ENCODE measurements around the gene TP53INP2.
A peak's percentile ranks its signal among the peaks of the same experiment; 100 is the strongest.
"Not testable (repeated sequence)": the region's sequence is repeated elsewhere in the genome, so short reads cannot be mapped to it uniquely, and the experiment has no call there.

The TP53INP2 gene

DNA sequence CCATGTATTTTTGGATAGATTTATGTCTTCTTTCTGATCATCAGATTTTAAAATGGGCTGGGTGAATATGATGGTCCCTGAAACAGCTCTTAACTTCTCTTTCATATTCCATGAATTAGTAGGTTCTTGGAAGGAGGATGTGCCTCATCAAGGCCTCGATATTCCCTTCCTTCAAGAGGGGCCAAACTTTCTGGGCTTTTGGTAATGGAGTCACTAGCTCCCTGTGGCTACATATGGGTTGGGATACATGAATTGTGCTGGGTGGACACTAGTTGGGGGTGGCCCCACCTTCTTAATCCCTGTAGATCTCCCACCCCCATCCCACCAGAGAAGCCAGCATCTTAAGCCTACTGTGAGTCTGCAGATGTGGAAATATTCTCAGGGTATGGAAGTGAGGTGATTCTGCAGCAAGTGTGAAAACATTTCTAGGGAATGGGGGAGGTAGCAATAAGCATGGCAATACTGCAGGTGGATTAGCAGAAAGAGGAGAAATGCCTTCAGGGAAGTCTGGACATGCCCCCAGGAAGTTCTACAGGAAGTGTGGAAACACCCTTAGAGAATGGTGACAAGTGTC is 2.2 kb downstream of the TP53INP2 start:
- no peak for DNase-seq

DNA sequence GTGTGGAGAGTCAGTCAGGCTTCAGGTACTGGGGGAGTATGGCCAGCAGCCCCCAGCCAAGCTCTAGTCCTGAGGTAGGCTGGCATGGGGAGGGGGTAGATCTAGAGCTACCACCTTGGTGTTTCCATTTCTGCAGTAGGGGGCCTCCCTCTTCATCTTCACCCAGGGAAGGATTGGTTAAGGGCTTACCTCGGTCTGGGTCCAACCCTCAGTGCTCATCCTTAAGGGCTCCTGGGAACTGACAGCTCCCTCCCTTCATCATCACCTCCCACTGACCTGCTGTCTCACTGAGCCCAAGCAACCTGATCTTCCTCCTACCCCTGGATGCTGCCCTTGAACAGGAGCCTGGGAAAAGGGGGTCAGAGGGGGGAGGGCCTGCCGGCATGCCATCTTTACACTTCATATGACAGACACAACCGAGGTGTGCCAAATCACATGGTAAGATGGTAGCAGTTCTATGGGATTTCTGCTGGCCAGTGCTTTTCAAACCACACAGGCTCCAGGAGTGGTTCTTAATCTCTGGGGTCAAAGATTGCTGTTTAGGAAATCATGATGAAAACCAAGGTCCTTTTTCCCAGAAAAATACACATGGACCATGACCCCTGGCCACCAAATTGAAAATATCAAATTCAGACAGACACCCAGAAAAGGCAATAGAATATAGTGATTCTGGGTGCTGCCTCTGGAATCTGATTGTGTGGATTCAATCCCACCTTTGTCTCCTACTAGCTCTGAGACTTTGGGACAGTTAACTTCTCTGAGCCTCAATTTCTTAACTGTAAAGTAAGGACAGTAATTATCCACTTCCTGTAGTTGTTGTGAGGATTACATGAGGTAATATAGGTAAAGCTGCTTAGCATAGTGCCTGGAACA is 3.0 kb downstream of the TP53INP2 start:
- DNase-seq, result no peak

DNA sequence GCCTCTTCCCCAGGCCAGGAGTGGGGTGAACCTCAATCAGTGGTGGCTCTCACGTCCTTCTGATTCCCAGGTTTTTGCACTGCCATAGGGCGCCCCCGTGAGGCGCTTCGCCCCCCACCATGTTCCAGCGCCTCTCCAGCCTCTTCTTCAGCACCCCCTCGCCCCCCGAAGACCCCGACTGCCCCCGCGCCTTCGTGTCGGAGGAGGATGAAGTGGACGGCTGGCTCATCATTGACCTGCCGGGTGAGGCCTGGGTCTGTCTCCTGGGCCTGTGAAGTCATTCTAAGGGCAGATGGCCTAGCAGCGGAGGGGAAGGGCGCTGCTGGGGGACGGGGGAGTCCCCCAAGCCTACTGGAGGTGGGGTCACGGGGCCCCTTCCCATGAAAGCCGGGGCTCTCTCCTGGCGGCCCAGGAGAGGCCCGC is 4.5 kb downstream of the TP53INP2 start:
- peak; percentile 43 for DNase-seq

DNA sequence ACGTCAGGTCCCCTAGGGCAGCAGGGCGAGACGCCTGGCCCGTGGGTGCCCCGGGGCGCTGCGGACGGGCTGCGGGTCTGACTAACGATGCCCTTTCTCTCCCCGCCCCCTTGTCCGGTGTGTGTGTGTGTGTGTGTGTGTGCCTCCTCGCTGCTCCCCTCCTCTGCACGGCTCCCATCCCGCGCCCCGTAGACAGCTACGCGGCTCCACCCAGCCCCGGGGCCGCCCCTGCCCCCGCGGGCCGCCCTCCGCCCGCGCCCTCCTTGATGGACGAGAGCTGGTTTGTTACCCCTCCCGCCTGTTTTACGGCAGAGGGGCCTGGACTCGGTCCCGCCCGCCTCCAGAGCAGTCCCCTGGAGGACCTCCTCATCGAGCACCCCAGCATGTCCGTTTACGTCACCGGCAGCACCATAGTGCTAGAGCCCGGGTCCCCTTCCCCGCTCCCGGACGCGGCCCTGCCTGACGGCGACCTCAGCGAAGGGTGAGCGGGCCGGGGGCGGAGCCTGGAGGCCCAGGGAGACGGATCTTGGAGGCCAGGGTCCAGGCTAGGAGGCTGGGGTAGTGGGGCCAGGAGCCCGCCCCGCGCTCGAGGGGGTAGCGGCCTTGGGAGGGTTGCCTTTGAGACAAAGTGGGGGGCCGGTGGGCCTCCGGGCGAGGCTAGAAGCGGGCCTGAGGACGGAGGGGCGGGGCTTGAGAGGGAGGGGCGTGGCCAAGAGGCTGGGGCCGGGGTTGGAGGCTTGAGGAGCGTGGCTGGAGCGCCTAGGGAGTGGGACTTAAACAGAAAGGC is 5.1 kb downstream of the TP53INP2 start:
- peak; percentile 68 for DNase-seq

DNA sequence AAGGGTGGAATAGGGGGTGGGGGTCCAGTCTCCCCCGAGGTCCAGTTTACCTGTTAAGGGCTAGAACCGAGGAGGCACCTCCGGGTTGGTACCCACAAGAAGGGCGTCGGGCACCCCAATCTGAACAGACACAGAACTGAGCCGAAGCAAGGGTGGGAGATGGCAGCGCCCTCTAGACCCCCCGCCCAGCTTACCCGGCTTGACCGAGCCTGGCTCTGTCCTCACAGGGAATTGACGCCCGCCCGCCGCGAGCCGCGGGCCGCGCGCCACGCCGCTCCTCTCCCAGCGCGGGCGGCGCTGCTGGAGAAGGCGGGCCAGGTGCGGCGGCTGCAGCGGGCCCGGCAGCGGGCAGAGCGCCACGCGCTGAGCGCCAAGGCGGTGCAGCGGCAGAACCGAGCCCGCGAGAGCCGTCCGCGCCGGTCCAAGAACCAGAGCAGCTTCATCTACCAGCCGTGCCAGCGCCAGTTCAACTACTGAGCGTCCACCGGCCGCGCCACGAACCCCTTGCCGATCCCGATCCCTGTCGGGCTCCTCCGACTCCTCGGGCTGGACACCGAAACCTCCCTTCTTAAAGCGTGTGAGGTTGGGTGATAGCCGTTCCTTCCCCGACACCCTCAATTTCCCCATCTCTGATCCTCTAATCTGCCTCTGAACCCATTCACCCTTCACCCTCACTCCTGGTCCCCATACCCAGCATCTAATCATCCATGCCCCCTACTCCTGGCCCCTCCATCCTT is 5.9 kb downstream of the TP53INP2 start:
- no peak for DNase-seq

DNA sequence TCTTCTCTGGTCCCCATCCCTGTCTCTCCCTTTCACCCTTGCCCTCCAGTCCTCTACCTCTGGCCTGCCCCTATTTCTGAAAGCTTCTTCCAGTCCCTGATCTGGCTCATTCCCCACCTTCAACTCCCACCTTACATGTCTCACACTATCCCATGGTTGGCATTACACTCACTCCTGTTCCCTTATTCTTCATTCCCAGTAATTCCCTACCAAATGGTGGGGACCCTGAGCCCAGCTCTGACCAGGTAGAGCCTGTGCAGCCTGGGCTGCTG is 6.4 kb downstream of the TP53INP2 start:
- no peak for DNase-seq

DNA sequence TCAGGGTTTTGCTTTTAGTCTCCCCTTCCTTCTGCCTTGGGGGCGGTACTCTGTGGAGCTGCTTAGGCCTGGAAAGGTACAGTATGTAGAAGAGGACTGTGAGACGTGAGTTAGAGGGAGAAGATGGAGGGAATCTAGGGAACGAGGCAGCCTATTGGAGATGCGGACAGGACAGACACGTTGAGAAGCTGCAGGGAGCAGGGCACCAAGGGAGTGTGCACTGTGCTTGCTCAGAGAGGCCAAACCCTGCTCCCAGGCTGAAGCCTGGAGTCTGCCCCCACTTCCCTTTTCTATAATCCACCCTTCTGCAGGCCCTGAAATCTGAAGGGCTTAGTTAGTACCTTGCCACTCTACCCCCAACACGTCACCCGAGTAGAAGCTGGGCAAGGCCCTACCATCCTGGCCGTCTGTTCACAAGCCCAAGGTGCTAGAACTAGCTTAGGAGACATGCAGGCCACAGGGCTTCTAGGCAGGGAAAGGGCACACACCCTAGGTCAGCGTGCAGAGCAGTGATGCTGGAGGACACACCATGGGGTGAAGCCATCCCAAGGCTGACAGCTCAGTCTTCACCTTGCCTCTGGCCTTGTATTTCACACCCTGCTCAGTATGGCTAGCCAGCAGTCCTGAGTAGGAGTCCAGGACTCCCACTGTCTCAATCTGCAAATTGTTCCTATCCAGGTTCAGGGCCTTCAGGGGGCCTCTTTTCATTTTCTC is 6.9 kb downstream of the TP53INP2 start:
- DNase-seq, result no peak

DNA sequence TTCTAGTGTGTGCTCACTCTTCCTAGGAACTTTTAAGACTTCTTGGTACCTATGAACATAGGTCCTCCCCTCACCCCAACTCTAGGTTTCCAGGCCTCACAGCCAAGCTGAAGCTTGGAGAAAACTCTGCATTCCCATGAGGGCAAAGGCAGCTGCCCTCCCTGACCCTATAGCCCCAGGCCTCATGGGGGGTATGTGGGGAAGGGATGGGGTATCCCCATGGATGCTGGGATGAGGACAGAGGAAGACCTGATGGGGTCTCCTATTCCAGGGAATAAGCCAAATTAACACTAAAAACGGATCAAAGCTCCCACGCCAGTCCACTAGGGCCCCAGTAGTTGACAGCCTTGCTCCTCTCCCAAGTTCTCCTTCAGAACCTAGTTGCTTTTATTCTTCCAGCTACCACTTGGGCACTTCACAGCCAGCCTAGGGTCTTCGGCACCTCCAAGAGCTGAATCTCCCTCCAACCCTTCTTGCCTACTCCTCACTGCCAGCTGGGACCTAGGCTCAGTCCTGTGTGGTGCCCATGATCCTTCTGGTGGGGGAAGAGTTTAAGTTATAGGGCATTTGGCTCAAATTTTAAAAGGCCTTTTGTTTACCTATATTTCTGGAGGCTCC is 7.8 kb downstream of the TP53INP2 start:
- no peak for DNase-seq

DNA sequence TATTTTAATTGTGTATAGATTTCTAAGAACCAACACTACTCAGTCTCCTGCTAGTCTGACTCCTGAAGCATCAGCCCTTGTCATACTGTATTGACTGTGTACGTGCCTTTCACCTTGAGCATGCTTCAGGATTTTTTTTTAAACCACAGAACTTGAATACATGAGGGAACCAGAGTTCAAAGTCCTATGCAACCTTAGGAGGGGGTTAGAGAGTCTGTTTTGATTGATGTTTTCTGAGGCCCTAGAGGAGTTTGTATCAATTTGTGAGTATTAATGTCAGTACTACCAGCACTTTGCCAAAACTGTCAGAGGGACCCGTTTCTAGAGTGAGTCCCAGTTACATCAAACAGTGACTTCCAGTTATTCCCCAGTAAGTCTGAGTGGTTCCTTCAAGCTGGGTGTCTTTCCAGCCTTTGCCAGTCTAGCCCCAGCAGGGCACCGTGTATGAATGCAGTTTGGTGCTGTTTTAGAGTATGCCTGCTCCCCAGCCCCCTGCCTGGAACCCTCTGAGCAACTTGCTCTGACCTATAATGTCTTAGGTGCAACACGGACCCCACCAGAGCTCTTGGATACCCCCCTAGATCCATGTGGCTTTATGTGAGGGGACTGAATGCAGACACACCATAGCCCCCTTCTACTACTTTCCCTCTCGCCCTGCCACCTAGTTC is 8.5 kb downstream of the TP53INP2 start:
- no peak for DNase-seq

DNA sequence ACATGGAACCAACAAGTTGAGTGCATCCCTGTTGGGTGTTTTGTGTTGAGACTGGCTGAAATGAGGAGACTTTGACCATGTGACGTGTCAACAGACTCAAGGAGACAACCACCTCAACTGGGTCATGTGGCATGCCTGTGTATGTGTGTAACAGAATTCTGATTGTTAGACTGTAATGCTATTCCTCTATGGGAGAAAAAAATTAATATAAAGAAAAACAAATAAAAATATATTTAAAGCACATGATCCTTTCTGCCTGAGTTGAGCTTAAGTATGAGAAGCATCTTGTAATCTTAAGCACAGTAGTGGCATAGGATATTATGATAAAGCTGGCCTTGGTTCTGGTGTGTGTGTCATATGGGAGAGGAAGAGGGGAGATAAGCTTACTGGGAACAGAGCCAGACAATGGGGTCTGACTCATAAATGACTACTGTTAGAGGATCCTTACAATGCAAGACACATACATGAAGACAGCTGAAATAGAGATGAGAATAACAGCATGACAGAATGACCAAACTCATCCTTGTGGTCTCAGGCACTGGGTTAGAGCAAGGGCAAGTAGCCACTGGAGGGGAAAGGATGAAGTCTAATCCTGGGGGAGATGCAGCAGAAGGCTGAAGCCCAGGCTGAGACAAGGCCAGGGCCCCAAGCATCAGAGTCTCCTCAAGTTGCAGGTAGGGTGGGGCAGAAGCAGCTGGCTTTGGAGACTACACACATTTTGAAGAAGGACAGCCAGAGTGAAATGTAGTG is 9.2 kb downstream of the TP53INP2 start:
- no peak for DNase-seq

DNA sequence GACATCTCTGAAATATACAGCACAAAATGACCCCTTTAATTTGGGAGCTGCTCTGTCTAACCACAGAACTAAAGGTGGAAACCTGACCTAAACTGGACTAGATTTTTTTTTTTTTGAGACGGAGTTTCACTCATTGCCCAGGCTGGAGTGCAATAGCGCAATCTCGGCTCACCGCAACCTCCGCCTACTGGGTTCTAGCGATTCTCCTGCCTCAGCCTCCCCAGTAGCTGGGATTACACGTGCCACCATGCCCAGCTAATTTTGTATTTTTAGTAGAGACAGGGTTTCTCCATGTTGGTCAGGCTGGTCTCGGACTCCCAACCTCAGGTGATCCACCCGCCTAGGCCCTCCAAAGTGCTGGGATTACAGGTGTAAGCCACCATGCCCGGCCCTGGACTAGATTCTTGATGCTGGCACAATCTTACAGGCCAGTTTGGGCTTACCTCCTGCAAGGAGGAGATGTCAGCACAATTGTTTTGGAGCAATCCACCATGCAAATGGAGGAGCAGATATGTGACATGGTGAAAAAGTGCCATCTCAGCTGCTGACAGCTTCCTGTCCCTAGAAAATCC is 9.9 kb downstream of the TP53INP2 start:
- not testable (repeated sequence) for DNase-seq

DNA sequence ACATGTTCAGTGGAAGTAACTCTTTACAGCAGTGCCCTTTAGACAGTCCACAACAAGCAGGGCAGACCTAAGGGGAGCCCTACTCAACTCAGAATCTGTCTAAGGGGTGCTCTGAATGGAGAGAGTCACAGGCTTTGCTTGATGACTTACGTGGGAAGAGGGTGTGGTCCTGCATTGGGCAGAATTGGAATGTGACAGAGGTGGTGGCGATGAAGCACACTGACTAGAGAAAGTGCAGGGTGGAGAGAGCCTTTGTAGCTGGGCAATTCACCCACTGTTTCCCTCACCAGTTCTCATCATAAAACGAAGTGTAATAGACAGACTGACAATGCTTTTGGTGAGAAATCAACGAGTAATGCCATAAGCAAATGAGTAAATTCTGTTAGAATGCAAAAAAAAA is 11.2 kb downstream of the TP53INP2 start:
- no peak for DNase-seq

DNA sequence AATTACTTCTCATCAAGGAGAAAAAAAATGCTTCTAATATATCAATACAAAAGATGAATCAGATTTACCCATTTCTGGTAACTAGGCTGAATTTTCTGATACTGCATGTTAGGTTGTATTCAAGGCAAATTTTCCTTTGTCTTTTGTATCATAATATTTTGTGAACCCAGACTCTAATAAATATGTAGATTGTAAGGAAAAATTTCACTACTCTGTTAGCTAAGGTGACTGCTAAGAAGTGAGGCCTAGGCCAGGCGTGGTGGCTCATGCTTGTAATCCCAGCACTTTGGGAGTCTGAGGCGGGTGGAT is 12.7 kb downstream of the TP53INP2 start:
- DNase-seq, result no peak

DNA sequence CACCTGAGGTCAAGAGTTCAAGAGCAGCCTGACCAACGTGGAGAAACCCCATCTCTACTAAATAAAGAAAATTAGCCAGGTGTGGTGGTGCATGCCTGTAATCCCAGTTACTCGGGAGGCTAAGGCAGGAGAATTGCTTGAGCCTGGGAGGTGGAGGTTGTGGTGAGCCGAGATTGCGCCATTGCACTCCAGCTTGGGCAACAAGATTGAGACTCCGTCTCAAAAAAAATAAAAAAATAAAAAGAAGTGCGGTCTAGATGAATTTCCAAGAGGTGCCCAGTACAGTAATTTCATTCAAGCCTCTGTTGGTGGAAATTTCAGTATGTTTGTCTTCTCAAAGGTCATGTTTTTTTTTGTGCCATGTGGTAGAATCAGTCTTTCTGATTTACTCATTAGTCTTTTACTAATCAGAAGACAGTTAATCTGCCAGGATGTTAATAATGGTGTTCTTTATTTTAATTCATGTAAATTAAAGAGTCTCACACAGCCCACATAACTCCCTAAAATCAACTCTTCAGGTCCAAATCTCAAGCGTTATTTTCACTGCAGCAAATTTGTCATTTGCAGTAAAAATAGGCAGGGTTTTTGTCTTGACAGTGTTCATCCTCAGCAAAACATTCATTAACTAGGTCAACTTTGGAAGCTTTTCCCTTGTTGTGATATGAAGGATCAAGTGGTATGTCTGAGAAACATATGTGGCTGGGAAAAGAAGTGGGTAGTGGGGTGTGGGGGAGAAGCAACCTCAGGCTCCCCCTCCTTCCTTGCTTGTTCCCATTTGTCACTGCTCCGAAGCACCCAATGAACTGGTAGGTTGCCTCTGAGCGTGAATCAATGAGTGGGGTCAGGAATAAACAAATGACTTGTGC is 13.3 kb downstream of the TP53INP2 start:
- no peak for DNase-seq

DNA sequence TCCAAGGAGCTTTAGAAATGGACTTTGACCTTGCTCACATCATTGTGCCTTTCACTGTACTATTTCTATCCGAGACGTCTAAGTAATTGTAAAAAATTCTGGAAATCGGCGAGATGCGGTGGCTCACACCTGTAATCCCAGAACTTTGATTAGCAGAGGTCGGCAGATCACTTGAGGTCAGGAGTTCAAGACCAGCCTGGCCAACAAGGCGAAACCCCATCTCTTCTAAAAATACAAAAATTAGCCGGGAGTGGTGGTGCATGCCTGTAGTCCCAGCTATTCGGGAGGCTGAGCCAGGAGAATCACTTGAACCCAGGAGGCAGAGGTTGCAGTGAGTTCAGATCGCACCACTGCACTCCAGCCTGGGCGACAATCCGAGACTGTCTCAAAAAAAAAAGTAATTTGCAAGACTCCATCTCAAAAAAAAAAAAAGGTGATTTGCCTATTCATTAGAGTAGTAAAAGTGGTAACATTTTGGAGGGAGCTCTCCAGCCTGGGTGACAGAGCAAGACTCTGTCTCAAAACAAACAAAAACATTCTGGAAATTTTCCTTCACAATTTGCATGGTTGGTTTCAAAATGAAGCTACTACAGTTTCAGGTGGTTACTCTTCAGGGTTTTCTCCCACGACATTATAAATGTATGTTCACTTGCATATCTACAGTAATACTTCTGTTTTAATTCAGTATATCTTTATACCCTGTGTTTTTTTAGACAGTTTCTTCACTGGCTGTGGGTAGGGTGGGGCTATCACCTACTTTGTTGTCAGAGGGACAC is 15.3 kb downstream of the TP53INP2 start:
- DNase-seq, result not testable (repeated sequence)

DNA sequence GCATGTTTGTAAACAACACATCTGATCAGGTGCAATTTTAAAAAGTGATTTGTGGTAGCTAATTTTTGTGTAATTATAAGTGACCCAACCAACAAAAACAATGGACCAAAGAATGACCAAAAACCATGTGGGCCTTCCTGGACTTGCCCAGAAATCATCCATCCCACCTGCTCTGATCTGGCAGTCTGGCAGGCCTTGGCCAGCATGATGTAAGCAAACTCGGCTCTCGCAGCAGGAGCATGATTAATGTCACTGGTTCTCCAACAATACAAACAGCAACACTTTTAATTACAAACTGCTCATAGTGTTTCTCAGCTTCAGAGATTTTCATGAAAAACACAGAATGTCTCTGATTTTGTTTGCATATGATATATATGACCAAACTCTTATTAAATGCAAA is 16.1 kb downstream of the TP53INP2 start:
- DNase-seq, result no peak

DNA sequence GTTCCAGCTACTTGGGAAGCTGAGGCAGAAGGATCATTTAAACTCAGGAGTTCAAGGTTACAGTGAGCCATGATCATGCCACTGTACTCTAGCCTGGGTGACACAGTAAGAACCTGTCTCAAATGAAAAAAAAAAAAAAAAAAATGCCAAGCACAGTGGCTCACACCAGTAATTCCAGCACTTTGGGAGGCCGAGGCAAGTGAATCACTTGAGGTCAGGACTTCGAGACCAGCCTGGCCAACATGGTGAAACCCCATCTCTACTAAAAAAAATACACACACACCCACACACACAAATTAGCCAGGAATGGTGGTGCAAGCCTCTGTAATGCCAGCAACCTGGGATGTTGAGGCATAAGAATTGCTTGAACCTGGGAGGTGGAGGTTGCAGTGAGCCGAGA is 18.4 kb downstream of the TP53INP2 start:
- not testable (repeated sequence) for DNase-seq

DNA sequence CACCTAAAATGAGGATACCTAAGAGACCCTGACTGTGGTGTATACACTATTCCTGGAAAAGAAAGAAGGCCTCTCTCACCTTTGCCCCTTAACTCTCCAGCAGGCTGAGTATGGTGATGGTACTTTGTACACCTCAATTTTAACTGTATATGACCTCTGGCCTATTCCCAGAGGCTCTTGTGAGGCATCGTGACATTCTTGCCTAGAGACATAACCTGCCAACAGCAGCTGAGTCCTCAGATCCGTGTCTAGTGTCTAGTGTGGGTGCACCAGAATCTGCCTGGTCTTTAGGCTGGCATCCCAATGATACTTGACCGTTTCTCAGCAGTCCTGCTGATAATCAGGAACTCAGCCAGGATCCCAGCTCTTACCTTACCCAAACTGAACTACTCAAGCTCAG is 20.0 kb downstream of the TP53INP2 start:
- no peak for DNase-seq

DNA sequence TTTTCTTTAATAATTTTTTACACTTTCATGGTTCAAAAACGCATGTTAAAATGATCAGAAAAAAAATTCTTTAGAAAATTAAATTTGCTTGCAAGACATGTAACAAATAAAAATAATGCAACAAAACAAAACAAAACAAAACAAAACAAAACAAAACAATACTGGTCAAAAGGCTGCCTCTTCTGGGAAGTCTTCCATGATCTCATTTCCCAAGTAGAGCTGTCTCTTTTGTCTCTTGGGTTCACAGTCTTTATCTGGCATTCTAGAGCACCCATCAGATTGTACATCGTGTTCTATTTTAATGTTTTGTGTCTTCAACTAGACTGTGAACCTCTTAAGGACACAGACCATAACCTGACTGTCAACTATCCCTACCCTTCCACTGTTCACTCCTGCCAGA is 25.3 kb downstream of the TP53INP2 start:
- no peak for DNase-seq
